GM12872 (cell line): ENCODE results near the gene ZCCHC24.

Experiments
- CTCF ChIP-seq: IDR thresholded peaks from 3 replicates; pipeline ENCODE4 v1.5.1; 2011; ENCODE audit warnings: low read depth, mild to moderate bottlenecking, low read length, moderate library complexity; ENCODE audit not compliant: insufficient read depth

The ZCCHC24 gene

GRCh38 chr10:79380946-79381721, 64.3 kb downstream of the ZCCHC24 start:
- no peak for TF ChIP-seq CTCF

- no peak for TF ChIP-seq CTCF
These were observed 65.1 kb downstream of the ZCCHC24 start for GRCh38 chr10:79380125-79380945.

GRCh38 chr10:79379512-79380124, 65.8 kb downstream of the ZCCHC24 start:
- no peak for TF ChIP-seq CTCF

- TF ChIP-seq CTCF, result no peak
These were observed 66.5 kb downstream of the ZCCHC24 start for GRCh38 chr10:79378647-79379511.

- no peak for TF ChIP-seq CTCF
These were observed 67.1 kb downstream of the ZCCHC24 start for GRCh38 chr10:79378383-79378646.

- no peak for TF ChIP-seq CTCF
These were observed 67.7 kb downstream of the ZCCHC24 start for GRCh38 chr10:79377557-79378382.
